GM23248 (cell line): ENCODE data around the gene TNFAIP8L3.

Experiments used
- EZH2 ChIP-seq: fragments of 200-600 bp; sonication (generic); IDR thresholded peaks from 2 replicates; pipeline ENCODE4 v1.6.1; 2018; ENCODE audit warnings: antibody characterized with exemption, mild to moderate bottlenecking; ENCODE audit not compliant: insufficient read depth, poor library complexity, severe bottlenecking
- EZH2phosphoT487 ChIP-seq: fragments of 200-600 bp; sonication (generic); IDR thresholded peaks from 2 replicates; pipeline ENCODE4 v1.6.1; 2018; ENCODE audit warnings: antibody characterized with exemption, moderate library complexity, mild to moderate bottlenecking, low read depth; ENCODE audit not compliant: insufficient read depth

- TF ChIP-seq EZH2 (no peak), EZH2phosphoT487 (no peak)
Observed at GRCh38 chr15:51079226-51079625, 15.5 kb downstream of the TNFAIP8L3 start.
